Naive thymus-derived CD4-positive, alpha-beta T cell (primary cell): ENCODE measurements around the gene CDH12. TPM values are rescaled to one million over a fixed set of nuclear protein-coding genes. Genes with fewer than 3 reads are reported as not detected.

ENCODE experiments used
- ATAC-seq: fragments of 150-1000 bp; cut with Tn5 transposase; 2 replicates; pipeline ENCODE4 v1.10.0; 2021; ENCODE audit warnings: mild to moderate bottlenecking, moderate library complexity
- CTCF ChIA-PET: fragments of 350-600 bp; sonication (Branson Sonifier 250); formaldehyde crosslinking; loops from one replicate; lab custom pipeline; 2021; ENCODE audit warnings: antibody characterized with exemption; lab: Charles Lee
- POLR2A ChIA-PET: fragments of 350-600 bp; sonication (Branson Sonifier 250); formaldehyde crosslinking; loops from one replicate; lab custom pipeline; 2021; ENCODE audit warnings: antibody characterized with exemption, inconsistent platforms; lab: Charles Lee
- DNase-seq, 9 donors: peaks; one replicate each; pipeline versions ENCODE4 v3.0.0 to v3.0.0-alpha.2; 2020 to 2022; ENCODE audit warnings: mixed read lengths in 1 of 9
- H3K27ac ChIP-seq: one replicate; pipeline ENCODE4 v1.7.0; 2013; ENCODE audit warnings: mild to moderate bottlenecking, low read depth, low read length, moderate library complexity
- H3K27me3 ChIP-seq, 2 donors: one replicate each; pipeline ENCODE4 v1.7.0; 2013; ENCODE audit warnings: low read length in 2 of 2, mild to moderate bottlenecking in 2 of 2, moderate library complexity in 2 of 2; ENCODE audit not compliant: control insufficient read depth in 2 of 2, insufficient read depth in 2 of 2
- H3K36me3 ChIP-seq, 3 experiments: 1 replicate in 2 of 3; 2 replicates in 1 of 3; pipeline ENCODE4 v1.7.0; 2013; ENCODE audit warnings: low read length in 3 of 3, mild to moderate bottlenecking in 3 of 3, moderate library complexity in 1 of 3; ENCODE audit not compliant: insufficient read depth in 3 of 3, control insufficient read depth in 2 of 3
- H3K4me1 ChIP-seq, 2 donors: one replicate each; pipeline ENCODE4 v1.7.0; 2013; ENCODE audit warnings: low read length in 2 of 2, mild to moderate bottlenecking in 2 of 2, moderate library complexity in 1 of 2; ENCODE audit not compliant: control insufficient read depth in 2 of 2, insufficient read depth in 2 of 2
- H3K4me3 ChIP-seq: 2 replicates; pipeline ENCODE4 v1.7.0; 2013; ENCODE audit warnings: mild to moderate bottlenecking, low read length
- H3K9me3 ChIP-seq, 3 experiments: 1 replicate in 2 of 3; 2 replicates in 1 of 3; pipeline ENCODE4 v1.7.0; 2013; ENCODE audit warnings: low read length in 3 of 3; ENCODE audit not compliant: control insufficient read depth in 2 of 3
- H3K27ac Mint-ChIP-seq, 9 donors: one replicate each; pipeline ENCODE4 v1.8.0; 2020 to 2022; ENCODE audit warnings: mixed read lengths in 9 of 9, mild to moderate bottlenecking in 8 of 9, moderate library complexity in 5 of 9, inconsistent platforms in 2 of 9
- H3K27me3 Mint-ChIP-seq, 5 donors: one replicate each; pipeline ENCODE4 v1.8.0; 2021 to 2022; ENCODE audit warnings: mixed read lengths in 5 of 5, mild to moderate bottlenecking in 1 of 5
- H3K36me3 Mint-ChIP-seq, 5 donors: one replicate each; pipeline ENCODE4 v1.8.0; 2020 to 2022; ENCODE audit warnings: mixed read lengths in 5 of 5, mild to moderate bottlenecking in 3 of 5, inconsistent platforms in 1 of 5
- H3K4me1 Mint-ChIP-seq, 7 donors: one replicate each; pipeline ENCODE4 v1.8.0; 2020 to 2022; ENCODE audit warnings: mixed read lengths in 7 of 7, mild to moderate bottlenecking in 3 of 7, inconsistent platforms in 1 of 7
- H3K4me3 Mint-ChIP-seq, 10 donors: one replicate each; pipeline ENCODE4 v1.8.0; 2020 to 2022; ENCODE audit warnings: mild to moderate bottlenecking in 10 of 10, mixed read lengths in 10 of 10, moderate library complexity in 6 of 10, inconsistent platforms in 2 of 10
- H3K9me3 Mint-ChIP-seq, 11 donors: one replicate each; pipeline ENCODE4 v1.8.0; 2020 to 2022; ENCODE audit warnings: mixed read lengths in 11 of 11, mild to moderate bottlenecking in 4 of 11, inconsistent platforms in 1 of 11, moderate library complexity in 1 of 11
- intact Hi-C, 2 donors: fragments of 100-400 bp; cut with micrococcal nuclease; formaldehyde crosslinking; loops; one replicate each; pipeline ENCODE4 v1.15.1; 2023
- polyA plus RNA-seq, 2 donors: library from polyadenylated mRNA; unstranded; fragments of 300-500 nt; fragmentation: Illumina TruSeq; gene quantifications; one replicate each; pipeline ENCODE4 v1.2.3, GENCODE V29; 2021
- total RNA-seq, 6 experiments: library from RNA in 5 of 6; stranded (reverse) in 5 of 6; gene quantifications; 1 replicate in 5 of 6; 2 replicates in 1 of 6; pipeline ENCODE4 v1.2.3 and lab custom pipeline; 2021 to 2026

CDH12 gene
- total and polyA plus RNA-seq, 7 experiments from 2014 or later: not detected

DNA sequence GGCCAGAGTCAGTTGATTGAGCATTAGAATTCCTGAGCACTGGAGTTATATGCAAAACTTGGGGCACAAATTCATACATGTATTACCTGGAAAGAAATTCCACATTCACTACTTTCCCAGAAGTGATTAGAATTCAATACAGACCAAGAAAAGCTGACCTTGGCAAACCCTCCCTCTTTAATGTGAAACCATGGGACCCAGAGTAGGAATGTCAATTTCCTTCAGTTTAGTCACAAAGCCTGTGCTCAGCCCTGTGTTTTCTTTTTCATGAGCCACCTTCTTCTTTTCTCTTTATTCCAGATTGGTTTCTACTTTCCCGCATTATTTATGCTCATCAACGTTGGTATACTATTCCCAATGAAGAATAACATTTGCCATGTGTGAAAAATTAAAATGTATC lies 420.2 kb downstream of the CDH12 start:
- Mint-ChIP-seq H3K27ac (no peak overlapping the region), H3K27me3 (no peaks in the 10 kb centered on the region), H3K4me1 (no peaks in the 10 kb centered on the region), H3K36me3 (no peaks in the 10 kb centered on the region), H3K9me3 (peaks cover 0 to 18% (median 4%) of the 10 kb centered on the region in 11 donors), H3K4me3 (no peak overlapping the region)
- CTCF ChIA-PET: no interaction called here
- no peaks in the 10 kb centered on the region for H3K36me3 ChIP-seq
- intact Hi-C loops: no loop called here
- DNase-seq: no peak
- peaks cover 0 to 6% (median 0%) of the 10 kb centered on the region in 3 experiments for H3K9me3 ChIP-seq
- H3K4me1 ChIP-seq: no peaks in the 10 kb centered on the region
- no peak for ATAC-seq
- H3K27me3 ChIP-seq: no peaks in the 10 kb centered on the region
- H3K27ac ChIP-seq: no peak overlapping the region
- no peak overlapping the region for H3K4me3 ChIP-seq
- POLR2A ChIA-PET: no interaction called here

DNA sequence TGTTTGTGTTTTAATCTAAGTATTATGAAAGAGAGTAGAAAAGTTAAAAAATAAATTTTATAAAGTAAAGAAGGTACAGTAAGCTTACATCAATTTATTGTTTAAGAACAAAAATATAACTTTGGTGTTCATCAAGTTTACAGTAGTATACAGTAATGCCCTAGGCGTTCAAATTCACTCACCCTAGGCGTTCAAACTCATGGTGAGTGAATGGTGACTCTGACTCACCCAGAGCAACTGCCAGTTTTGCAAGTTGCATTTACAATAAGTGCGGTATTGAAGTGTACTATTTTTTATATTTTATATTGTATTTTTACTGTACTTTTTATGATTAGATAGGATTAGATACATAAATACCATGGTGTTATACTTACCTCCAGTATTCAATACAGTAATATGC lies 421.3 kb downstream of the CDH12 start:
- no peak overlapping the region for H3K4me3 ChIP-seq
- Mint-ChIP-seq H3K4me1 (no peaks in the 10 kb centered on the region), H3K36me3 (no peaks in the 10 kb centered on the region), H3K27me3 (no peaks in the 10 kb centered on the region), H3K9me3 (peaks cover 0 to 21% (median 6%) of the 10 kb centered on the region in 11 donors), H3K4me3 (no peak overlapping the region), H3K27ac (no peak overlapping the region)
- intact Hi-C loops: no loop called here
- no peaks in the 10 kb centered on the region for H3K27me3 ChIP-seq
- no peaks in the 10 kb centered on the region for H3K36me3 ChIP-seq
- CTCF ChIA-PET: no interaction called here
- H3K9me3 ChIP-seq: peaks cover 0 to 6% (median 0%) of the 10 kb centered on the region in 3 experiments
- POLR2A ChIA-PET: no interaction called here
- ATAC-seq (no peak), DNase-seq (no peak)
- no peaks in the 10 kb centered on the region for H3K4me1 ChIP-seq
- no peak overlapping the region for H3K27ac ChIP-seq

DNA sequence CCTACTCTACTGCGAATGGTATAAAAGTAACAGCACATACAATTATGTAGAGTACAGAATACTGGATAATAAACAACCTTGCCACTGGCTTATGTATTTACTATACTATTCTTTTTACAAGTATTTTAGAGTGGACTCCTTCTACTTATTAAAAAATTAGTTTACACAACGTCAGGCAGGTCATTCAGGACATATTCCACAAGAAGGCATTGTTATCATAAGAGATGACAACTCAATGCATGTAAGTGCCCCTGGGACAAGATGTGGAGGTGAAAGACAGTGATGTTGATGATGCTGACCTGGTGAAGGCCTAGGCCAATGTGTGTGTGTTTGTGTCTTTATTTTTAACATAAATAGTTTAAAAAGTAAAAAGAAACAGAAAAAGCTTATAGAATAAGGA lies 421.7 kb downstream of the CDH12 start:
- Mint-ChIP-seq H3K36me3 (no peaks in the 10 kb centered on the region), H3K4me1 (no peaks in the 10 kb centered on the region), H3K4me3 (no peak overlapping the region), H3K27me3 (no peaks in the 10 kb centered on the region), H3K9me3 (peaks cover 0 to 23% (median 7%) of the 10 kb centered on the region in 11 donors), H3K27ac (no peak overlapping the region)
- no peaks in the 10 kb centered on the region for H3K27me3 ChIP-seq
- ChIA-PET CTCF (no interaction called here), POLR2A (no interaction called here)
- no peaks in the 10 kb centered on the region for H3K36me3 ChIP-seq
- DNase-seq (no peak), ATAC-seq (no peak)
- intact Hi-C loops: no loop called here
- H3K4me3 ChIP-seq: no peak overlapping the region
- H3K9me3 ChIP-seq: peaks cover 0 to 6% (median 0%) of the 10 kb centered on the region in 3 experiments
- no peak overlapping the region for H3K27ac ChIP-seq
- no peaks in the 10 kb centered on the region for H3K4me1 ChIP-seq

DNA sequence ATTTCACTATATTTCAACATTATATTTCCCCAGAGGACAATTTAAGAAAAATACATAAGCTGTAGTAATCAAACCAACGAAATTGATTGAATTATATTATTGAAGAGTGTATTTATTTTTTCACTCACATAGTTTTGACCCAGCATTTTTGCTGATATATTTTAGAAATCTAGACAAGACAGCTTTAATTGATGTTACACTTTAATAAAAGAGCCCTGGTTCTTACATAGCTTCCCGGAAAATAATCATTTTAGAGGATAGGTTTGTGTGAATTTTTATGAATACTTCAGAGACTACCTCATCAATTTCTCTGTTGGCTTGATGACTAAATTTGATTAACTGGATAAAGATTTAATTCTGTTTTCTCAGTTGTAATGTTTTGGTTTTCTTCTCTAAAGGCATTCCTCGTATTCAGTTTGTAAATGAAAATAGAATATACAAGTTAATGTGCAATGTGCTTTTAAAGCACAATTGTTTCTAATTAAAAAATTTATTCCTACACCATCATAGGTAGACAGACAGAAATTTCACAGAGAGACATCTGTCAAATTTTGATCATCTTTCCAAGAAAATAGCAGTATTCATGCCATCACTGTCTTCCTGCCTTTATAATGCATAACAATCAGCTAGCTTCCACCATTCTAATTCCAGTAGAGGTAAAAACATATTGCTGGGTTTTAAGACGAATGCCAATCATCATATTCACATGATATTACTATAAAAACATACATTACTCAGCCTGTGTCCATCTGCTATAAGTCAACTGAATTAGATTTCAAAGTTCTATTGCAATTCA lies 441.4 kb downstream of the CDH12 start:
- intact Hi-C loops: no loop called here
- H3K4me1 Mint-ChIP-seq: no peaks in the 10 kb centered on the region
- ChIA-PET CTCF (no interaction called here), POLR2A (no interaction called here)
- no peaks in the 10 kb centered on the region for H3K27me3 Mint-ChIP-seq
- peaks cover 0 to 18% (median 5%) of the 10 kb centered on the region in 11 donors for H3K9me3 Mint-ChIP-seq
- no peaks in the 10 kb centered on the region for H3K4me1 ChIP-seq
- H3K36me3 ChIP-seq: no peaks in the 10 kb centered on the region
- no peaks in the 10 kb centered on the region for H3K36me3 Mint-ChIP-seq
- no peak overlapping the region for H3K27ac ChIP-seq
- ATAC-seq (no peak), DNase-seq (no peak)
- H3K27me3 ChIP-seq: no peaks in the 10 kb centered on the region
- H3K4me3 ChIP-seq: no peak overlapping the region
- H3K27ac Mint-ChIP-seq: no peak overlapping the region
- no peaks in the 10 kb centered on the region for H3K9me3 ChIP-seq
- no peak overlapping the region for H3K4me3 Mint-ChIP-seq

DNA sequence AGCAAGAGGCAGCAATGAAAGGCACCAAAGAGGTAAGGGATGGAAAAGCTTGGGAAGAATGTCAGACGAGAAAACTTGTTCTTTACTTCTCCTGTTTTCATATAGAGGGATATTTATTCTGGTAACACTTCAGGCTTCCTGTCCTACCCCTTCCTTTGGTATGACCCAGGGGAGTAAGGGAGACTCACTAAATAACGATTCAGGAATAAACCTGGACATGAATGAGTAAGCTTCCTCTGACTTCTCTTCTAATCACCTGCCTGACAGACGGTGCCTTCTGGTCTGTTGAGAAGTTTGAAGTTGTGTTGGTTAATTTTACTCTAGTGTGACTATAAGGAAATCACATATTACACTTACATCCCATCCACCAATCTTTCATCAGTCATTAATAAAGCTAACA lies 461.2 kb downstream of the CDH12 start:
- no peak overlapping the region for H3K27ac Mint-ChIP-seq
- H3K27ac ChIP-seq: no peak overlapping the region
- no peaks in the 10 kb centered on the region for H3K27me3 ChIP-seq
- H3K4me3 Mint-ChIP-seq: no peak overlapping the region
- no peak for DNase-seq
- H3K36me3 ChIP-seq: no peaks in the 10 kb centered on the region
- ATAC-seq: no peak
- H3K27me3 Mint-ChIP-seq: no peaks in the 10 kb centered on the region
- H3K4me1 Mint-ChIP-seq: no peaks in the 10 kb centered on the region
- H3K4me1 ChIP-seq: no peaks in the 10 kb centered on the region
- POLR2A ChIA-PET: no interaction called here
- intact Hi-C loops: no loop called here
- CTCF ChIA-PET: no interaction called here
- H3K36me3 Mint-ChIP-seq: no peaks in the 10 kb centered on the region
- H3K4me3 ChIP-seq: no peak overlapping the region
- H3K9me3 Mint-ChIP-seq: peaks cover 0 to 13% (median 7%) of the 10 kb centered on the region in 11 donors
- no peaks in the 10 kb centered on the region for H3K9me3 ChIP-seq

DNA sequence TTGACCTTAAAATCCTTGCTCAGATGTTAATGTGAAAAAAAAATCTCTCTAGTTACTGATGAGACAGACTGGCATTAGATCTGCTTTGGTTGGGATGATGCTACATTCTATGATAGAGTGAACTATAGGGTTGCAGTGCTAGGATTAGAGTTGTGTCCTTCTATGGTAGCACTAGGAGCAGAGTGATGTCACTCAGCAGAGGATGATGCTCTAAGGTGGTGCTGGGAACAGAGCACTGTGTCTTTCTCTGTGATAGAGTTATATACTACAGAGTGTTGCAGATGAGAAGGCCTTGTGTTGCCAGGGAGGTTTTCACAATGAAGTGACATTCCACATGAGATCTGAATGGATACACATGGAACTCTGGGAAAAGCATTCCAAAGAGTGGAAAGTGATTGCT lies 462.3 kb downstream of the CDH12 start:
- no peaks in the 10 kb centered on the region for H3K9me3 ChIP-seq
- DNase-seq: no peak
- H3K27ac Mint-ChIP-seq: no peak overlapping the region
- H3K9me3 Mint-ChIP-seq: peaks cover 0 to 13% (median 5%) of the 10 kb centered on the region in 11 donors
- no peak overlapping the region for H3K4me3 ChIP-seq
- H3K27ac ChIP-seq: no peak overlapping the region
- intact Hi-C loops: no loop called here
- H3K36me3 Mint-ChIP-seq: no peaks in the 10 kb centered on the region
- ChIA-PET CTCF (no interaction called here), POLR2A (no interaction called here)
- no peaks in the 10 kb centered on the region for H3K27me3 ChIP-seq
- H3K27me3 Mint-ChIP-seq: no peaks in the 10 kb centered on the region
- no peaks in the 10 kb centered on the region for H3K4me1 ChIP-seq
- H3K36me3 ChIP-seq: no peaks in the 10 kb centered on the region
- no peaks in the 10 kb centered on the region for H3K4me1 Mint-ChIP-seq
- ATAC-seq: no peak
- no peak overlapping the region for H3K4me3 Mint-ChIP-seq
